Activated T-helper 9 cell treated with anti-CD3 and anti-CD28 coated beads, Interleukin-2, amount 50 U/mL, for 16 hours (primary cell): ENCODE results near the gene STH.

ENCODE experiments used
- DNase-seq: peaks from one replicate; pipeline ENCODE4 v3.0.0-alpha.2; 2020; ENCODE audit warnings: low read depth

STH gene

GRCh38 chr17:45968732-45969131 is 30.3 kb upstream of the STH start:
- no peak for DNase-seq

GRCh38 chr17:45969726-45970125 is 29.3 kb upstream of the STH start:
- no peak for DNase-seq

GRCh38 chr17:45970659-45971058 is 28.4 kb upstream of the STH start:
- no peak for DNase-seq

- no peak for DNase-seq
Measured at GRCh38 chr17:45971698-45972141, 27.3 kb upstream of the STH start.

- DNase-seq, result no peak
Measured at GRCh38 chr17:45972531-45972930, 26.5 kb upstream of the STH start.

- DNase-seq, result no peak
Measured at GRCh38 chr17:45973099-45973780, 25.8 kb upstream of the STH start.

GRCh38 chr17:45973946-45974859 is 24.8 kb upstream of the STH start:
- DNase-seq, result no peak

- no peak for DNase-seq
Measured at GRCh38 chr17:45974916-45975630, 24.0 kb upstream of the STH start.

- no peak for DNase-seq
Measured at GRCh38 chr17:45975640-45976295, 23.3 kb upstream of the STH start.

- DNase-seq, result no peak
Measured at GRCh38 chr17:45976391-45976754, 22.7 kb upstream of the STH start.

- no peak for DNase-seq
Measured at GRCh38 chr17:45976755-45977505, 22.1 kb upstream of the STH start.

- DNase-seq, result no peak
Measured at GRCh38 chr17:45977506-45977824, 21.6 kb upstream of the STH start.

GRCh38 chr17:45977976-45978626 is 20.9 kb upstream of the STH start:
- no peak for DNase-seq

- no peak for DNase-seq
Measured at GRCh38 chr17:45979137-45979536, 19.9 kb upstream of the STH start.

- no peak for DNase-seq
Measured at GRCh38 chr17:45980855-45981254, 18.2 kb upstream of the STH start.

- no peak for DNase-seq
Measured at GRCh38 chr17:45981306-45981705, 17.7 kb upstream of the STH start.

- no peak for DNase-seq
Measured at GRCh38 chr17:45982791-45983613, 16.0 kb upstream of the STH start.

GRCh38 chr17:45983614-45984310 is 15.3 kb upstream of the STH start:
- DNase-seq, result no peak

- no peak for DNase-seq
Measured at GRCh38 chr17:45984368-45984767, 14.7 kb upstream of the STH start.

GRCh38 chr17:45985447-45985846 is 13.6 kb upstream of the STH start:
- no peak for DNase-seq
